OCI-LY1 (cell line): ENCODE results near the gene OR6B2.

Source experiments
- CTCF ChIP-seq: fragments of 200-600 bp; sonication (generic), shearing (Covaris generic); IDR thresholded peaks from 2 replicates; pipeline ENCODE4 v1.5.1; 2017; ENCODE audit warnings: mild to moderate bottlenecking, antibody characterized with exemption, low read length, moderate library complexity, mixed read lengths
- EZH2 ChIP-seq: fragments of 200-600 bp; sonication (generic), shearing (Covaris generic); IDR thresholded peaks from 2 replicates; pipeline ENCODE4 v1.8.0; 2017; ENCODE audit warnings: borderline replicate concordance, mixed run types, mild to moderate bottlenecking, antibody characterized with exemption, low read length, moderate library complexity, mixed read lengths

- TF ChIP-seq CTCF (no peak), EZH2 (no peak)
Observed at GRCh38 chr2:240002983-240003382, 27.2 kb downstream of the OR6B2 start.
